Kasumi-1 (cell line): ENCODE measurements around the gene CASTOR1.
A peak's percentile ranks its signal among the peaks of the same experiment; 100 is the strongest.

Source experiments
- DNase-seq, 2 experiments: peaks; one replicate each; lab custom pipeline; 2025; lab: John Stamatoyannopoulos, UW

CASTOR1 gene

GRCh38 chr22:30318799-30319419 lies 29.6 kb upstream of the CASTOR1 start:
- no peak for DNase-seq

GRCh38 chr22:30317778-30318177 lies 28.5 kb upstream of the CASTOR1 start:
- no peak for DNase-seq

GRCh38 chr22:30315962-30316576 lies 26.8 kb upstream of the CASTOR1 start:
- no peak for DNase-seq

GRCh38 chr22:30314915-30315314 lies 25.6 kb upstream of the CASTOR1 start:
- DNase-seq, result peak in 1 of 2 experiments; percentile 10

GRCh38 chr22:30313527-30314363 lies 24.4 kb upstream of the CASTOR1 start:
- no peak for DNase-seq

GRCh38 chr22:30312053-30312452 lies 22.7 kb upstream of the CASTOR1 start:
- DNase-seq, result no peak

GRCh38 chr22:30310881-30311771 lies 21.8 kb upstream of the CASTOR1 start:
- DNase-seq, result no peak

- no peak for DNase-seq
These were observed 20.8 kb upstream of the CASTOR1 start for GRCh38 chr22:30309951-30310741.

- DNase-seq, result no peak
These were observed 19.4 kb upstream of the CASTOR1 start for GRCh38 chr22:30308518-30309230.

- no peak for DNase-seq
These were observed 18.8 kb upstream of the CASTOR1 start for GRCh38 chr22:30308093-30308492.

DNA sequence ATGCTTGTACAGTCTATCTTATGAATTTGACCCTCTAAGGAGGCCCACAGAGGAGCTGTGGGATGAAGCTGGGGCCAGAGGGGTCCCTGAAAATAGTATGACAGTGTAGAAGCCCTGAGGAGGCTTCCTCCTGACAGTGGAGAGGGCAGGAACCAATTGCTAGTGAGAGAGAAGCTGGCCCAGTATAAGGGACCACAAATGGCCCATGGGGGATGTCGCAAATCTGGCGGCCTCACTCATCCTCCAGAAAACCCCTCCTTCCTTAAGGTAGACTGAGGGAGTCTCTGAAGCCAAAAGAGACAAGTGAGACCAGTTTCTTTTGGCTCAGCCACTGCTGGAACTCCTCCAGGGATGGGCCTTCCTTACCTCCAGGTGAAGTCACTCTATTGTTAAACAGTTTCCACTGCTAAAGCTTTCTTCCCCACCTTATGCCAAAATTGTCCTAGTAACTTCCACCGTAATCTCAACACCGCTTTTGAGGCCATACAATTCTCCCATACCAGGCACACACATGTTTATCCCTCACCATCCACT lies 17.8 kb upstream of the CASTOR1 start:
- DNase-seq, result no peak

DNA sequence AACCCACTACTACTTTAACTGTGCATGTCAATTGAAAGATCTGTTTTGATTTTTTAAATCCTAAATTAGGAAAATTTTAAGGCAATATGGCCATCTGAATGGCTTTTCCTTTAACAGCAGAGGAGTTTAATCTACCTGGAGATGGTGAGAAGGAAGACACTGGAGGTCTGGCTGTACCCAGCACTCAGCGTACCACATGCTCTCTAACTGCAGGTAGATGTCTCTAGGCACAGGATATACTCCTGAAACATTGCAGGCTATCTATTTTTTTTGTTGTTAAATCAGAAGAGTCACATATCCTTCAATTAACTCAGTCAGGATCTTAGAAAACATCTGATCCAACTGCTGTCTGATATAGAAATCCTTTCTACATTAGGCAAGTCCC lies 17.3 kb upstream of the CASTOR1 start:
- no peak for DNase-seq

DNA sequence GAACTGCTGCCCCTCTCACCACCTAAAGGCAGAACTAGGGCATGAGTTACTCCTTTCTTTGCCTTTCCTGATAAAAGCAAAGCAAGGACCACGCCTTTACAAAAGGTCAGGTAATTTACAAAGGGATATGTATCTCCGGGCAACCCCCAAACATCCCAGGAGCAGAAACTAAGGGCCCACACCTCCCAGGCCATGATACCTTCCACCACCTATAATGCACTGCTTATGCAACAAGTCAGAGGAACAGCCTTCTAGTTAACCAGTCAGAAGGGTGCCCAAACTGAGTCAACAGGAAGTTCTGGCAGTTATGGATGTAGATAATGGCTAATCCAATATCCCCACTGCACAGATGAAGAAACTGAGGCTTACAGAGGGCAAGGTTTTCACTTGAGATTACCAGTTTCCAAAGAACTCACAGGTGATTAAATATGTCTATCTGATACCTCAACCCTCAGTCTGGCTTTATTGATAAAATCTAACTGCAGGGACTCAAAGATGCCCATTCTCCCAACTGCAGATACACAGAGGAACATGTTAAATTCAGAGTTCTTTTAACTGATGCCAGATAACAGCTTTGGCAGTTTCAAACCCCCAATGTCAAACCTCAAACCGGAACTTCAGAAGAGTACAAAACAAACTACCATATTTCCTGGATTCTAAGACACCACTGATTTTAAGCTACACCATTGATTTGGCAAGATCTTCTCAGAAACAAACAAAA lies 16.8 kb upstream of the CASTOR1 start:
- DNase-seq, result peak; percentile 56 to 65

DNA sequence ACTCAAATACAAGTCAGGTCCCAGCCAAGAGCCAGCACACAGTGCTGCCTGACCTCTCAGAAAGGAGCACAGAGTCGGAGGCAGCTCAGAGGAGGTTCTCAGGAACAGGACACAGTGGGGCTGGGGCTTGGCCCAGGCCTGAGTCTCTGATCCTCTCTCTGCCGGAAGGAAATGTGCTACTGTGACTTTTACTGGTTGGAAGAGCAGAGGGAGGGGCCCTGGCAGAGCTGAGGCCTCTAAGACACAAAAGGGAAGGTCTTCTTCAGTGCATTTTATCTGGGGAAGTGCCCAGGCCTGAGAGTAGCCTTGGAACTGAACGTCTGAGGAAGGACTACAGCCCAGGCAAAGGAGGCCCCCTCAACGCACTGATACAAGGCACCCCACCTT lies 16.2 kb upstream of the CASTOR1 start:
- DNase-seq, result peak; percentile 95 to 96

GRCh38 chr22:30304495-30305244 lies 15.4 kb upstream of the CASTOR1 start:
- no peak for DNase-seq

GRCh38 chr22:30302810-30303138 lies 13.5 kb upstream of the CASTOR1 start:
- DNase-seq, result no peak

DNA sequence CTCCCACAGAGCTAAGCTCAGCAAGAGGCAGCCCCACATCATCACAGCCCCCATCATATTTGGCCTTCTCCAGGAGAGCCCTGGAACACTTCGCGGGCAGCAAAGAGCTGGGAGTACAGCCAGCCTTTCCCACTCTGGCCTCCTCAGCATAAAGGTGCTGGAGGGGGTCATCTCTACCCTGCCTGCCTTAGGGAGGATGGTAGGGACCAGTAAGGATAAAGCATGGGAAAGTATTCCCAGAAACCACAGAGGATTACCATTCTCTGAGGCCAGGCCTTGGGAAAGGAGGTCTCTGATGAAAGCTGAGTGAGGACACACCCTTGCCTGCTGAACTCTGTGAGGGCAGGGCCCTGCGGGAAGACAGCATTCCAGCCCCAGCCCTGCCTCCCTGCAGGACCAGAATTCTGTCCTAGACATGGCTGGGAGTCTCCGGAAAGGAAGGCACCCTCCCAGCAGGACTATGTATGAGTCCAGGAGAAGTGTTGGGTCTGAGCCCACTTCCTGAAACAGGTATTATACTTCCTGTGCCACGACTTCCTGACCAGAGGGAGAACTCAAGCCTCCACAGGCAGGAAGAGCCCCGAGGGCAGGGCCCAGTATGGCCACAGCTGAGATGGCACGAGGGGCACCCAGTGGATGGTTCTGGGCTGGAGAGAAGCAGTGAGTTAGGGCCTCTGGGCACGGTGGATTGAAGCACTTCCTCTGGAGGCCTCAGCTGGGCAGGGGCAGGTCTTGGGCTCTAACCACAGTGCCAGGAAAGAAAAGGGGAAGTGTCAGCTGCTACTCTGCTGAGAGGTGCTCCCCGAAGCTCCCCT lies 12.9 kb upstream of the CASTOR1 start:
- DNase-seq, result peak; percentile 91 to 95

- no peak for DNase-seq
These were observed 10.0 kb upstream of the CASTOR1 start for GRCh38 chr22:30299322-30299721.
